Endothelial cell of umbilical vein (primary cell): Measurements from ENCODE around the gene SGTA.

Source experiments
- CTCF ChIP-seq, 2 donors: IDR thresholded peaks; 1 replicate in 1 of 2; 2 replicates in 1 of 2; pipeline ENCODE4 v1.5.1; 2011; ENCODE audit warnings: low read length in 2 of 2, mild to moderate bottlenecking in 2 of 2, moderate library complexity in 2 of 2, control low read depth in 1 of 2, inconsistent platforms in 1 of 2, low read depth in 1 of 2; ENCODE audit not compliant: insufficient read depth in 1 of 2; ENCODE audit errors: extremely low read depth in 1 of 2
- MAX ChIP-seq: IDR thresholded peaks from 2 replicates; pipeline ENCODE4 v1.6.1; 2011; ENCODE audit not compliant: insufficient read depth, insufficient read length
- POLR2A ChIP-seq: IDR thresholded peaks from 2 replicates; pipeline ENCODE4 v1.6.1; 2012; ENCODE audit warnings: low read depth, mild to moderate bottlenecking, control low read depth, low read length

- TF ChIP-seq POLR2A (no peak), CTCF (IDR thresholded peaks at IDR 0.05; ENCODE audit: extremely low read depth in 1 of 2, insufficient read depth in 1 of 2, low read depth in 1 of 2, low read length in 2 of 2) (no peak), MAX (no peak)
Measured at GRCh38 chr19:2787115-2787514, 4.0 kb upstream of the SGTA start.
